Ishikawa (cell line): ENCODE results near the gene RETREG1.
A peak's percentile ranks its signal among the peaks of the same experiment; 100 is the strongest.

Experiments
- CEBPB ChIP-seq: IDR thresholded peaks from 2 replicates; pipeline ENCODE4 v1.6.1; 2012
- CREB1 ChIP-seq: IDR thresholded peaks from 2 replicates; pipeline ENCODE4 v1.6.1; 2012; ENCODE audit warnings: low read depth
- EGR1 ChIP-seq: IDR thresholded peaks from 2 replicates; pipeline ENCODE4 v1.6.1; 2012
- EP300 ChIP-seq: IDR thresholded peaks from 2 replicates; pipeline ENCODE4 v1.6.1; 2012; ENCODE audit warnings: borderline replicate concordance
- FOXM1 ChIP-seq: IDR thresholded peaks from 2 replicates; pipeline ENCODE4 v1.6.1; 2012; ENCODE audit warnings: low read depth, borderline replicate concordance
- MAX ChIP-seq: IDR thresholded peaks from 2 replicates; pipeline ENCODE4 v1.6.1; 2012
- NFIC ChIP-seq: IDR thresholded peaks from 2 replicates; pipeline ENCODE4 v1.6.1; 2012
- RAD21 ChIP-seq: IDR thresholded peaks from 2 replicates; pipeline ENCODE4 v1.6.1; 2012; ENCODE audit warnings: low read depth
- REST ChIP-seq: IDR thresholded peaks from 2 replicates; pipeline ENCODE4 v1.6.1; 2012; ENCODE audit warnings: low read depth, mild to moderate bottlenecking
- TAF1 ChIP-seq: IDR thresholded peaks from 2 replicates; pipeline ENCODE4 v1.6.1; 2012; ENCODE audit warnings: low read depth, mild to moderate bottlenecking
- TCF12 ChIP-seq: IDR thresholded peaks from 2 replicates; pipeline ENCODE4 v1.6.1; 2012; ENCODE audit warnings: low read depth
- TEAD4 ChIP-seq: IDR thresholded peaks from 2 replicates; pipeline ENCODE4 v1.6.1; 2012
- USF1 ChIP-seq: IDR thresholded peaks from 2 replicates; pipeline ENCODE4 v1.6.1; 2012
- YY1 ChIP-seq: IDR thresholded peaks from 2 replicates; pipeline ENCODE4 v1.6.1; 2012; ENCODE audit warnings: low read depth
- ZBTB7A ChIP-seq: IDR thresholded peaks from 2 replicates; pipeline ENCODE4 v1.6.1; 2012; ENCODE audit warnings: low read depth

Gene RETREG1

GRCh38 chr5:16489322-16489791, 127.4 kb downstream of the RETREG1 start:
- TF ChIP-seq USF1 (no peak), RAD21 (peak; percentile 81)

GRCh38 chr5:16487456-16487855, 129.3 kb downstream of the RETREG1 start:
- no peak for TF ChIP-seq MAX
- TF ChIP-seq RAD21 = no peak
- TF ChIP-seq NFIC = no peak
- no peak for TF ChIP-seq REST
- no peak for TF ChIP-seq TEAD4
- no peak for TF ChIP-seq FOXM1
- TF ChIP-seq CREB1 = no peak
- no peak for TF ChIP-seq EGR1
- no peak for TF ChIP-seq USF1

GRCh38 chr5:16486711-16487111, 130.1 kb downstream of the RETREG1 start:
- no peak for TF ChIP-seq ZBTB7A
- no peak for TF ChIP-seq NFIC
- no peak for TF ChIP-seq RAD21
- TF ChIP-seq FOXM1 = no peak
- no peak for TF ChIP-seq EGR1
- no peak for TF ChIP-seq CEBPB
- no peak for TF ChIP-seq CREB1
- no peak for TF ChIP-seq EP300
- TF ChIP-seq TCF12 = no peak
- no peak for TF ChIP-seq REST
- TF ChIP-seq MAX = no peak
- no peak for TF ChIP-seq TEAD4
- TF ChIP-seq TAF1 = no peak
- no peak for TF ChIP-seq USF1
- no peak for TF ChIP-seq YY1

GRCh38 chr5:16485656-16486055, 131.1 kb downstream of the RETREG1 start:
- no peak for TF ChIP-seq EGR1
- TF ChIP-seq YY1 = no peak
- TF ChIP-seq TAF1 = no peak
- no peak for TF ChIP-seq ZBTB7A
- TF ChIP-seq CEBPB = no peak
- TF ChIP-seq MAX = no peak
- TF ChIP-seq EP300 = no peak
- TF ChIP-seq USF1 = no peak
- TF ChIP-seq REST = no peak
- TF ChIP-seq TEAD4 = no peak
- no peak for TF ChIP-seq CREB1
- no peak for TF ChIP-seq FOXM1
